HG03558 (cell line): Measurements from ENCODE around the gene AOAH.
"Not testable (repeated sequence)": the region's sequence is repeated elsewhere in the genome, so short reads cannot be mapped to it uniquely, and the experiment has no call there.

Source experiments
- ATAC-seq: cut with Tn5 transposase; IDR thresholded peaks from one replicate; pipeline ENCODE4 v1.9.1; 2021; ENCODE audit warnings: moderate number of reproducible peaks; ENCODE audit not compliant: unreplicated experiment; ENCODE audit errors: extremely low read depth

The AOAH gene

DNA sequence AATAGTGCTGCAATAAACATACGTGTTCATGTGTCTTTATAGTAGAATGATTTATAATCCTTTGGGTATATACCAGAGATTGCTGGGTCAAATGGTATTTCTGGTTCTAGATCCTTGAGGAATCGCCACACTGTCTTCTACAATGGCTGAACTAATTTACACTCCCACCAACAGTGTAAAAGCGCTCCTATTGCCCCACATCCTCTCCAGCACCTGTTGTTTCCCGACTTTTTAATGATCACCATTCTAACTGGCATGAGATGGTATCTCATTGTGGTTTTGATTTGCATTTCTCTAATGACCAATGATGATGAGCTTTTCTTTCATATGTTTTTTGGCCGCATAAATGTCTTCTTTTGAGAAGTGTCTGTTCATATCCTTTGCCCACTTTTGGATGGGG, 235.6 kb downstream of the AOAH start:
- not testable (repeated sequence) for ATAC-seq

DNA sequence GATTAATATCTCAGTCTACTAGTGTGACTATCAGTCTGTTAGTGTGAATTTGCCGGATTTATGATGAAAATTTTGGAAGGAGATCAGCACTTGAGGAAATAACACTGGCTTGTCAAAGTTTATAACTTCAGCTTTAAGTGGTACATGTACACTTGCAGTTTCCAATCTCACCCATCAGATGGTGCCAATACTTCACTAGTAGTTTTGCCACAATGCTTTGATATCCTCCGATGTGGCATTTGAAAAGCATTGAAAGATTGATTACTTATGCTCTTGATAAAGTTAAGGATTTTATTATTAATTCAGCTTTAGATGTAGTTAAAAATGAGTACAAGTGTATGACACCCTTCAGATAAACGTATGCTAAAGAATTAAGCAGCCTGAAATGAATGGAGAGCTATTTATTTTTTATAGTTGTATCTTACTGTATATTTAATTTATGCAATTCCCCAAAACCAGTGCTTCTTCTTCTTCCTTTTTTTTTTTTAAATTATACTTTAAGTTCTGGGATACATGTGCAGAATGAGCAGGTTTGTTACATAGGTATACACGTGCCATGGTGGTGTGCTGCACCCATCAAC, 236.4 kb downstream of the AOAH start:
- no peak for ATAC-seq

- no peak for ATAC-seq
Measured at GRCh38 chr7:36486336-36486735, 238.0 kb downstream of the AOAH start.

DNA sequence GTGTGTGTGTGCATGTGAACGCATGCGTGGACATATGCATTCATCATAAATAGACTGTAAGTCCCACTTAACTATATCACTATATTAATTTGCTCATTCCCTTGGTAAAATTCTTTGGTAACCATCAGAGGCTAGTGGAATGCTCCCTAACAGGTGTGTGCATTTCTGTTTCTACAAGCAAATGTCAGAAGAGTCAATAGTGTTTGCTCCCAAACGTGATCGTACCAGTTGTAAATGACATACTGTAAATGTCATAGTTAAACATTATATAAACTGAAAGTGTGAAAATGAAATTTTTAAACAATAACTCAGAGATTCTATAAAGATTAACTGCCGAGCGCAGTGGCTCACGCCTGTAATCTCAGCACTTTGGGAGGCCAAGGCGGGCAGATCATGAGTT, 240.0 kb downstream of the AOAH start:
- no peak for ATAC-seq

GRCh38 chr7:36483853-36484252, 240.4 kb downstream of the AOAH start:
- ATAC-seq, result not testable (repeated sequence)

DNA sequence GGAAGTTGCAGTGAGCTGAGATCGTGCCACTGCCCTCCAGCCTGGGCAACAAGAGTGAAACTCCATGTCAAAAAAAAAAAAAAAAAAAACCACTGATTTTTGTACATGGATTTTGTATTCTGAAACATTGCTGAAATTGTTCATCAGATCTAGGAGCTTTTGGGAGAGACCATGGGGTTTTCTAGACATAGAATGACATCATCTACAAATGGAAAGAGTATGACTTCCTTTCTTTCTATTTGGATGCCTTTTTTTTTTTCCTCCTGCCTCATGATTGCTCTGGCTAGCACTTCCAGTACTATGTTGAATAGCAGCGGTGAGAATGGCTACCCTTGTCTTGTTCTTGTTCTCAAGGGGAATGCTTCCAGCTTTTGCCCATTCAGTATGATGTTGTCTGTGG, 245.5 kb downstream of the AOAH start:
- no peak for ATAC-seq

GRCh38 chr7:36475381-36475780, 248.9 kb downstream of the AOAH start:
- ATAC-seq, result no peak

DNA sequence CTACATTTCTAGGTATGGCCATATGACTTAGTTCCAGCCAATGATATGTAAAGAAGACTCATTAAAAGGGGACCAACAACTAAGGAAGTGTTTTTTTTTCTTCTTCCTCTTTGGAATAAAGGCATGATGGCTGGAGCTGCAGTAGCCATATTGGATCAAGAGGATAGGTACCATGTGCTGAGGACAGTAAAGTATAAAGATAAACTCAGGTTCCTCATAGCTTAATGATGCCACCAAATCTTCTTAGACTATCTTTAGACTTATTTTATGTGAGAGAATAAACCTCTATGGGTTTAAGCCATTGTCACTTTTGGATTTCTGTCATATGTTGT, 249.3 kb downstream of the AOAH start:
- ATAC-seq, result no peak

GRCh38 chr7:36474283-36475010, 249.8 kb downstream of the AOAH start:
- ATAC-seq, result no peak

DNA sequence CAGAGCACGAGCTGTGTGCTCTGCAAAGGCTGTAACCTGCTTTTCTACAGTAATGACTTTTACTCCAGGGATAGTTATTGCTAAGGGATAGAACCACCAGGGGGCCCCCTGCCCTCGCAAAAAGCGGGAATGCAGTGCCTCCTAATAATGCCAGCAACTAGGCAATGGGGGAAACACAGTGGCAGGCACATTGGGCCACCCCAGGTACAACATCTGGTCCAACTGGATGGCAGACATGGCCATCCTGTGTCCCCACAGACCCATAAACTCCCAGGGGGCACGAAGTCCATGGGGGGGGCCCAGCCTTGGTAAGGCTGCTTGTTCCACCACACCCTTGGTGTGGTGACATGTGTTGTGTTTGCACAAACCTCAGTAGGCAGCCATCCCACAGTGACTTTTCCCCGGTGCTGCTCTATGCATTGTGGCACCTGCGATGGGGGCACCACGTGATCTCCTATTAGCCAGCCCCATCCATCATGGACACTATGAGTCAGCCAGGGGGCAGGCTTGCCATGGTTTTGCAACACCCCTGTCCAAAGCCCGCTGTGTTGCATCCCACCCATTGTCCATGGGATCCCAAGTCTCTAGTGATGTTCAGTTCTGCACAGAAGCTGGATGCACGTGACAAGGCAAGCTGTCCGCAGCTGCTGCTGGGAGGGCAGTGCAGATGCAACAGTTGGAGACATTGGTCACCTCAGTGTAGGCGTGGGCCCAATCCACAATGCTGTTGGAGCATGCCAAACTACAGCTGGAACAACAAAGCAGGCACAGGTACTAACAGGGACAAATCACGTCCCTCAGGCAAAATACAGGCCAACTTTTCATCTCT, 250.6 kb downstream of the AOAH start:
- no peak for ATAC-seq

DNA sequence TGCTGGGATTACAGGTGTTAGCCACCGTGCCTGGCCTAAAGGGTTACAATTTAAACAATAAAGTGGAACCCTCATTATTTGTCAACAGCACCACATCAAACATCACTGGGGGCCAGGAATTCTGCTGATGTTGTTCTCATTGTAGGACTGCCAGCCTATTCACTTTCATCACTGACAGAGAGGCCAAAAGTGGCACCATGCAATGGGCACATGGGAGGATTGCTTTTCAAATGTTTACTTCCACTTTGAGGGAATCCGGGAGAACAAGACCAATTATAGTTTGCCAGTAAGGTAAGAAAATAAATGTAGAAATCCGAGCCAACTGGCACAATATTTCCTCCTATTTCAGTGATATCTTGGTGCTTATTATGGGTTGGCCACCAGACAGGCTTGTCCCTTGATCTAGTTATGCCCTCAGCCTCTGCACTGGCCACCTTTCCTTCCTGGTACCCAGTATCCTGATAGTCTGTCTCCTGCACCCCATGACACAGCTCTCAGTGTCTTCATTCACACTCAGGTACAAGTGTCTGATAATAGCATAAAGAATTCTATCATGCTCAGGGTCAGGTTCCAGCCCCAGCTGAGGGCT, 252.1 kb downstream of the AOAH start:
- no peak for ATAC-seq

DNA sequence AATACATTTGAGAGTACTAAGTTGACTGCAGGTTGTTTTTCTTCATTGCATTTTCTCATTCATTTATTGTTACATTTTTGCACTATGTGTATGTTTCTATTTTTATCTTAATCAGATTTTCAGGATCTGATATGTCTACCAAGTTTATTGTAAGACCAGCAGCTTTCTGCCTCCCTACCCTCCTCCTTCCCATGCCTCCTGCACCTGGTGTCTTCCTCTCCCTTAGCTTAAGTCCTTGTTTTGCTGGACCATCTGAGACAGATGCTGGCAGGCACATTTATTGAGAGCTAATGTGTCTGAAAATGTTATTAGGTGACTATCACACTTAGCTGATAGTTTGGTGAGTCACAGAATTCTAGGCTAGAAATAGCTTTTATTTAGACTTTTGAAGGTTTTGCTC, 255.1 kb downstream of the AOAH start:
- no peak for ATAC-seq

DNA sequence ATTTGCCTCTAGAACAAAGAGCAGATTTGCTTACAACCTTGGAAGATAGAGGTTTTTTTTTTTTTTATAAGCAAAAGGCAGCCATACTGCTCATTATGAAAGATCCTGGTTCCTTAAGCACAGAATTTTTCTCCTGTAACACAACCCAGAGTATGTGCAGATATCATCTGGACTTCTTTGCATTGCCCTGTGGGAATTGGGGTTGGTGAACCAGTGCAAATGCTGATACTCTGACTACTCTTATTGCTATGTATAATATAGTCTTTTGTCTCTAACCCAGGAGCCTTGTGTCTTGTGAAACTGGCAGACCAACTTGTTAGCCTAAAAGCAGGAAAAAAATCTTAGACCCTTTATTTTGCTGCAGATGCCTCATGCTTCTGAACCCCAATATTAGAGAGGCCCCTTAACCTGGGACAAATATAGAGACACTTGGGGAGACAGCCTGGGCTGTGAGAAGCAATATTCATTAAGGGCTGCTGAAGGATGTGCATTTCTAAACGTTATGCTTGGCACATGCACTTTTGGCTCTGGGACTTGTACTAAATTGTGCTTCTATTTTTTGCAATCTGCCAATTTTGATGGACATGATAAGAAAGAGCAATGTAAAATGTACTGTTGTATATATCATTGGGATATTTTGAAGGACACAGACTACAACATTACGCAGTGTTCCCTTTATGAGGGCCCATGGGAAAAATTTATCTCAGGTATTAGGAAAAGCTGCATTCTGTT, 255.8 kb downstream of the AOAH start:
- ATAC-seq, result no peak

DNA sequence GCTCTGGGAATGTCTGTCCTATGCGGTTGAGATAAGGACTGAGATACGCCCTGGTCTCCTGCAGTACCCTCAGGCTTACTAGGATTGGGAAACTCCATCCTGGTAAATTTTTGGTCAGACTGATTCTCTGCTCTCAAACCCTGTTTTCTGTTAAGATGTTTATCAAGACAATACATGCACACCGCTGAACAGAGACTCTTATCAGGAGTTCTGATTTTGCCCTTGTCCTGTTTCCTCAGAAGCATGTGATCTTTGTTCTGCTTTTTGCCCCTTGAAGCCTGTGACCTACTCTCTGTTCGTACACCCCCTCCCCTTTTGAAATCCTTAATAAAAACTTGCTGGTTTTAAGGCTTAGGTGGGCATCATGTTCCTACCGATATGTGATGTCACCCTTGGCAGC, 258.3 kb downstream of the AOAH start:
- not testable (repeated sequence) for ATAC-seq

GRCh38 chr7:36464271-36464670, 260.0 kb downstream of the AOAH start:
- no peak for ATAC-seq
